Measurements from ENCODE around the gene SYF2.
"Not testable (repeated sequence)": the region's sequence is repeated elsewhere in the genome, so short reads cannot be mapped to it uniquely, and the experiment has no call there.

Gene SYF2

GRCh38 chr1:25232027-25232865, at the start of gene SYF2:
SYF2 (minus strand) TSS chr1:25232502; CDS start chr1:25232467, 35 bp downstream.
- peak; percentile 83 for DNase-seq (ENCODE audit: low read depth, low spot score)

GRCh38 chr1:25279693-25280111, 47.4 kb upstream of the SYF2 start:
- DNase-seq (ENCODE audit: low read depth, low spot score) = not testable (repeated sequence)

- not testable (repeated sequence) for DNase-seq (ENCODE audit: low read depth, low spot score)
Observed at GRCh38 chr1:25278790-25279189, 46.5 kb upstream of the SYF2 start.

GRCh38 chr1:25278358-25278757, 46.1 kb upstream of the SYF2 start:
- not testable (repeated sequence) for DNase-seq (ENCODE audit: low read depth, low spot score)

- DNase-seq (ENCODE audit: low read depth, low spot score) = not testable (repeated sequence)
Observed at GRCh38 chr1:25277295-25277694, 45.0 kb upstream of the SYF2 start.

GRCh38 chr1:25275648-25276047, 43.3 kb upstream of the SYF2 start:
- DNase-seq (ENCODE audit: low read depth, low spot score) = not testable (repeated sequence)

DNA sequence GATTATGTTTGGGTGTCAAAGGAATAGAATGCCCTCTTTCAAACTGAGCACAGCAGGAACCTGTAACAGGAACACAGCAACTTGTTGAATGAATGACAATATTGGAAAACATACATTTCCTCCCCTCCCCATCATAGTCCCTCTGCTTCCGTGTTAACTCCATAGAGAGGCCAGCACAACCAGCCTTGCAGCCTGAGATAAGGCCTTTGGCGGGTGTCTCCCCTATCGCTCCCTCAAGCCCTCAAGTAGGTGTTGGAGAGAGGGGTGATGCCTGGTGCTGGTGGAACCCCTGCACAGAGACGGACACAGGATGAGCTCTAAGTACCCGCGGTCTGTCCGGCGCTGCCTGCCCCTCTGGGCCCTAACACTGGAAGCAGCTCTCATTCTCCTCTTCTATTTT, 39.9 kb upstream of the SYF2 start, which contains the start of gene RHD:
Gene RHD (plus strand): TSS at position 272 of the 400 bp plus-strand sequence. CDS start 39 bp downstream, at position 311.
- not testable (repeated sequence) for DNase-seq (ENCODE audit: low read depth, low spot score)

- DNase-seq (ENCODE audit: low read depth, low spot score) = not testable (repeated sequence)
Observed at GRCh38 chr1:25268143-25268760, 36.0 kb upstream of the SYF2 start.

DNA sequence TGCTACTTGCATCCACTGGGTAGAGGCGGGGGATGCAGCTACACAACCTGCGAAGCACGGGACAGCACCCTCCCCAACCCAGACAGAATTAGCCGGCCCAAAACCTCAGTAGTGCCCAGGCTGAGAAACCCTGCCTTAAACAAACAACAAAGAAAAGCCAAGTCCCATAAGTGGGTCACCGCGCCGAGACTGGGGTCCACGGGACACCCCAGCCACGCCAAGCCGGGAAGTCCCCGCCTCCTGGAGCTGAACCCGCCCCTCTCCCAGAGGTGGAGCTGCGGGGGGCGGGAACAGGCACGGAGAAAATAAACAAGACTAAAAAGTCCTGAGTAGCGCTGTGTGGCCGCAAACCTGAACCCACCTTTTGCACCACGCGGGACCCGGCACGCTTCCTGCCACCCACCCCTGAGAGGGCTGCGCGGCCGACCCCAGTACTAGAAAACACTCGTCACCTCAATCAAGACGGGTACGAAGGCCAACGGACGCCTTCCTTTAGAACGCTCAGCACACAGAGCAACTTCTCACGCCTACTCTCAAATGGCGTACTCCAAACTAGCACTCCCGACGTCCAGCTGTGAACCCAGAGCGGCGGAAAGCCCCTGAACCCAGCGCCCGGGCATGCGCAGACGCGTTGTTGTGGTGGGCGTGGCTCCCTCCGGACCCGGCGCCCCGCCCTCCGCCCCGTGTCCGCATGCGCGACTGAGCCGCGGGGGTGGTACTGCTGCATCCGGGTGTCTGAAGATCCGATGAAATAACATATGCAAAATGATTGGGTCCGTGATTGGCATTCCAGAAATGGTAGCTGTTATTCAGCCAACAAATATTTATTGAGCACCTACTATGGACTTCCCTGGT, 35.2 kb upstream of the SYF2 start:
- not testable (repeated sequence) for DNase-seq (ENCODE audit: low read depth, low spot score)

GRCh38 chr1:25266554-25267287, 34.4 kb upstream of the SYF2 start:
- not testable (repeated sequence) for DNase-seq (ENCODE audit: low read depth, low spot score)

DNA sequence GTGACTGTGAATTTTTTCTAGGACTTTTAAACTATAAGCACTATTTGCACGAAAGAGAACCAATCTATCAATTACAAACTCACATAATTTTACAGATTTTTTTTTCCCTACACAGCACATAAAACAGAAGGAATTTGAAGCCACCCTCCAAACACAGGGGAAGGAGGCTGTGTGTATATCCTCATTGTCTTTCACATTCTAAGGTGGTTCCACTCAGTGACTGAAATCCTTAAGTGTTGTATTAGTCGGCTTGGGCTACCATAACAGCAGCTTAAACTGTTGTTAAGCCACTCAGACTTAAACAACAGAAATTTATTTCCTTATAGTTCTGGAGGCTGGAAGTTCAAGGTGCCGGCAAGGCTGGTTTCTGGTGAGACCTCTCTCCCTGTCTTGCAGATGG, 28.0 kb upstream of the SYF2 start:
- not testable (repeated sequence) for DNase-seq (ENCODE audit: low read depth, low spot score)

- DNase-seq (ENCODE audit: low read depth, low spot score) = not testable (repeated sequence)
Observed at GRCh38 chr1:25259813-25260212, 27.5 kb upstream of the SYF2 start.

DNA sequence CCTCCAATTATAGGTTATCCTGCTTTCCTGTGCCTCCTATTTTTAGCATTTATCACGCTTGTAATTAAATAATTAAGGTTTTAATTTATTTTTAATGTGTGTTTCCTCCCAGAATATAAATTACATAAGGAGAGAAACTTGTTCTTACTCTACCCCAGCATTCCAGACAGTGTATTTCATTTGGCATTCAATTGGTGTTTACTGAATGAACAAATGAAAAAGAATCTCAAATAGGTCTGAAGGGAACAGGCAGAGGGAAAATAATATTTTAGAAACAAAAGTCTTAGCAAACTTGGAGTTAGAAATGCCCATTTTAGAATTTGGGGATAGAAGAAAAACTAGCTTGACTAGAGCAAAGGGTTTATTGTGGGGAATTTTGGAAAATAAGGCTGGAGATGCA, 24.9 kb upstream of the SYF2 start:
- no peak for DNase-seq (ENCODE audit: low read depth, low spot score)

DNA sequence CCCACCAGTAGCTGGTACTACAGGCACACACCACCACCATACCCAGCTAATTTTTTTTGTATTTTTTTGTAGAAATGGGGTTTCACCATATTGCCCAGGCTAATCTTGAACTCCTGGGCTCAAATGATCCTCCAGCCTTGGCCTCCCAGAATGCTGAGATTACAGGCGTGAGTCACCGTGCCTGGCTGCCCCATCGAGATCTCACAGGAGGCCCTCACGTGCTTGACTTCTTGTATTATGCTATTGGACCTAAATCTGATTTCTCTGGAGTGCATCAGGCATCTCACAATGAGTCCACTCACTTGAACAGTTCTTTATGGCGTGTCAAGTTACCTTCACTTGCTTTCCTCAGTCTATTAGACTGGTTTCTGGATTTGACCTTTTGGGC, 24.3 kb upstream of the SYF2 start:
- DNase-seq (ENCODE audit: low read depth, low spot score) = no peak

GRCh38 chr1:25255706-25256577, 23.6 kb upstream of the SYF2 start:
- DNase-seq (ENCODE audit: low read depth, low spot score) = no peak

DNA sequence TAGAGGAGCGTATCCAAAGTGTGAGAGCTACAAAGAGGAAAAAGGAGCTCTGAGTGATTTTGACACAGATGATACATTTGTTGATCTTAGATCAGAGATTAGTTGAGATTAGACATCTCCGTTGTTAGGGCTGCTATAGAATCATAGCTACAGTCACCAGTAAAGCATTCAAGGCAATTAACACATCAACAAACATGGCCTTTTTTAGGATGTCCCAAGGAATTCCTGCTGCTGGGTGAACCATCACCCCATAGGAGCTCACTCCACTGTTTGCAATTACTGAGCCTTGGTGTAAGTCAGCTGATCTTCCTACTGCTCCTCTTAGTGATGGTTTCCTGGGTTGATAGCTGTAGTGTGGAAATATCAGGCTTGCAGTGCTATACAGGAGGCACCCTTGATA, 21.6 kb upstream of the SYF2 start:
- no peak for DNase-seq (ENCODE audit: low read depth, low spot score)

GRCh38 chr1:25247829-25248754, 15.8 kb upstream of the SYF2 start:
- DNase-seq (ENCODE audit: low read depth, low spot score) = no peak

- peak; percentile 95 for DNase-seq (ENCODE audit: low read depth, low spot score)
Observed at GRCh38 chr1:25247024-25247828, 14.9 kb upstream of the SYF2 start, which contains the start of gene RSRP1. RSRP1 (minus strand) TSS chr1:25247454; CDS start chr1:25246963, 491 bp downstream.
